HG02642 (cell line): ENCODE data around the gene DIPK1B.

Experiments
- ATAC-seq: cut with Tn5 transposase; IDR thresholded peaks from one replicate; pipeline ENCODE4 v1.9.1; 2021; ENCODE audit warnings: mild to moderate bottlenecking; ENCODE audit not compliant: unreplicated experiment, poor library complexity

DIPK1B gene

GRCh38 chr9:136732444-136733178 is 20.2 kb downstream of the DIPK1B start:
- no peak for ATAC-seq

- no peak for ATAC-seq
Observed at GRCh38 chr9:136733611-136734010, 21.2 kb downstream of the DIPK1B start.

- ATAC-seq = no peak
Observed at GRCh38 chr9:136734837-136735496, 22.6 kb downstream of the DIPK1B start.

- no peak for ATAC-seq
Observed at GRCh38 chr9:136735812-136736480, 23.6 kb downstream of the DIPK1B start.

GRCh38 chr9:136738960-136739359 is 26.6 kb downstream of the DIPK1B start:
- no peak for ATAC-seq

GRCh38 chr9:136739509-136739908 is 27.1 kb downstream of the DIPK1B start:
- no peak for ATAC-seq

GRCh38 chr9:136740069-136740468 is 27.7 kb downstream of the DIPK1B start:
- ATAC-seq = no peak

- ATAC-seq = no peak
Observed at GRCh38 chr9:136740491-136740890, 28.1 kb downstream of the DIPK1B start.

GRCh38 chr9:136740971-136741882 is 28.9 kb downstream of the DIPK1B start:
- ATAC-seq = no peak

GRCh38 chr9:136741883-136742571 is 29.7 kb downstream of the DIPK1B start:
- ATAC-seq = no peak

- no peak for ATAC-seq
Observed at GRCh38 chr9:136742591-136743391, 30.4 kb downstream of the DIPK1B start, which contains the start of gene LCN10. TSS of gene LCN10 (minus strand) at chr9:136742940. CDS start at chr9:136742903, 37 bp downstream.

GRCh38 chr9:136743639-136744211 is 31.4 kb downstream of the DIPK1B start:
- ATAC-seq = no peak

GRCh38 chr9:136744773-136745172 is 32.4 kb downstream of the DIPK1B start:
- no peak for ATAC-seq

- ATAC-seq = no peak
Observed at GRCh38 chr9:136745389-136746154, 33.2 kb downstream of the DIPK1B start.

GRCh38 chr9:136746155-136746490 is 33.8 kb downstream of the DIPK1B start:
- no peak for ATAC-seq

GRCh38 chr9:136746621-136747020 is 34.2 kb downstream of the DIPK1B start:
- no peak for ATAC-seq

- ATAC-seq = no peak
Observed at GRCh38 chr9:136747161-136748060, 35.0 kb downstream of the DIPK1B start.
